Fibroblast of lung (primary cell): ENCODE results near the gene IQSEC2. TPM values are rescaled to one million over a fixed set of nuclear protein-coding genes. Genes with fewer than 3 reads are reported as not detected.
A peak's percentile ranks its signal among the peaks of the same experiment; 100 is the strongest.

Experiments used
- DNase-seq, 2 donors: peaks; one replicate each; pipeline versions ENCODE4 v3.0.0 to v3.0.0-alpha.2; 2010; ENCODE audit warnings: low read depth in 2 of 2
- H2AFZ ChIP-seq: 2 replicates; pipeline ENCODE4 v1.5.1; 2012; ENCODE audit warnings: low read length, control low read depth, inconsistent platforms
- H3K27ac ChIP-seq: 2 replicates; pipeline ENCODE4 v1.5.1; 2011; ENCODE audit warnings: low read length, control low read depth; ENCODE audit not compliant: insufficient read depth
- H3K27me3 ChIP-seq: 2 replicates; pipeline ENCODE4 v1.5.1; 2011; ENCODE audit warnings: mild to moderate bottlenecking, low read length; ENCODE audit not compliant: control insufficient read depth, insufficient read depth
- H3K36me3 ChIP-seq: 2 replicates; pipeline ENCODE4 v1.5.1; 2011; ENCODE audit warnings: low read length; ENCODE audit not compliant: control insufficient read depth, insufficient read depth
- H3K4me1 ChIP-seq: 2 replicates; pipeline ENCODE4 v1.5.1; 2011; ENCODE audit warnings: low read length; ENCODE audit not compliant: control insufficient read depth, insufficient read depth; ENCODE audit errors: extremely low read depth
- H3K4me2 ChIP-seq: 2 replicates; pipeline ENCODE4 v1.5.1; 2011; ENCODE audit warnings: low read length, control low read depth; ENCODE audit not compliant: insufficient read depth; ENCODE audit errors: extremely low read depth
- H3K4me3 ChIP-seq, 4 experiments: fragments of 200-600 bp in 1 of 4; sonication (generic) in 1 of 4; replicated peaks in 1 of 4; 2 replicates each; pipeline ENCODE4 v1.5.1; 2011 to 2016; ENCODE audit warnings: low read length in 4 of 4, low read depth in 3 of 4, mild to moderate bottlenecking in 3 of 4, control low read depth in 2 of 4, inconsistent platforms in 1 of 4, mixed read lengths in 1 of 4; ENCODE audit not compliant: insufficient read depth in 1 of 4; ENCODE audit errors: control extremely low read depth in 1 of 4
- H3K79me2 ChIP-seq: 2 replicates; pipeline ENCODE4 v1.5.1; 2012; ENCODE audit warnings: mild to moderate bottlenecking, low read length, inconsistent platforms; ENCODE audit not compliant: control insufficient read depth, insufficient read depth
- H3K9ac ChIP-seq: 2 replicates; pipeline ENCODE4 v1.5.1; 2011; ENCODE audit warnings: mild to moderate bottlenecking, low read length, control low read depth; ENCODE audit not compliant: insufficient read depth
- H3K9me3 ChIP-seq: 2 replicates; pipeline ENCODE4 v1.5.1; 2012; ENCODE audit warnings: low read depth, low read length; ENCODE audit not compliant: control insufficient read depth, insufficient read depth
- H4K20me1 ChIP-seq: 2 replicates; pipeline ENCODE4 v1.5.1; 2011; ENCODE audit warnings: low read length; ENCODE audit not compliant: control insufficient read depth, insufficient read depth; ENCODE audit errors: extremely low read depth
- CTCF ChIP-seq, 2 donors: IDR thresholded peaks in 1 of 2; conservative IDR thresholded peaks in 1 of 2; 1 replicate in 1 of 2; 2 replicates in 1 of 2; pipeline ENCODE4 v1.5.1; 2011 to 2012; ENCODE audit warnings: low read length in 2 of 2, control low read depth in 1 of 2, inconsistent platforms in 1 of 2, low read depth in 1 of 2, mild to moderate bottlenecking in 1 of 2
- EZH2 ChIP-seq: IDR thresholded peaks from 2 replicates; pipeline ENCODE4 v1.5.1; 2012; ENCODE audit warnings: low read length, control low read depth, mild to moderate bottlenecking; ENCODE audit errors: missing control alignments
- polyA plus RNA-seq, 2 donors: library from polyadenylated mRNA; depleted of rRNA in 1 of 2; stranded (reverse) in 1 of 2; unstranded in 1 of 2; fragments of >200 nt; gene quantifications; 2 replicates each; pipeline ENCODE4 v1.2.1, GENCODE V29; 2011 to 2012; ENCODE audit warnings: missing spikeins in 1 of 2
- total RNA-seq: library from RNA; depleted of rRNA; stranded (reverse); fragments of >200 nt; gene quantifications from 2 replicates; pipeline ENCODE4 v1.2.1, GENCODE V29; 2014

The IQSEC2 gene
- total and polyA plus RNA-seq, 2 donors (not counting 1 experiment from before 2014, with no cell fraction given), result 7.4 to 9.9 TPM

DNA sequence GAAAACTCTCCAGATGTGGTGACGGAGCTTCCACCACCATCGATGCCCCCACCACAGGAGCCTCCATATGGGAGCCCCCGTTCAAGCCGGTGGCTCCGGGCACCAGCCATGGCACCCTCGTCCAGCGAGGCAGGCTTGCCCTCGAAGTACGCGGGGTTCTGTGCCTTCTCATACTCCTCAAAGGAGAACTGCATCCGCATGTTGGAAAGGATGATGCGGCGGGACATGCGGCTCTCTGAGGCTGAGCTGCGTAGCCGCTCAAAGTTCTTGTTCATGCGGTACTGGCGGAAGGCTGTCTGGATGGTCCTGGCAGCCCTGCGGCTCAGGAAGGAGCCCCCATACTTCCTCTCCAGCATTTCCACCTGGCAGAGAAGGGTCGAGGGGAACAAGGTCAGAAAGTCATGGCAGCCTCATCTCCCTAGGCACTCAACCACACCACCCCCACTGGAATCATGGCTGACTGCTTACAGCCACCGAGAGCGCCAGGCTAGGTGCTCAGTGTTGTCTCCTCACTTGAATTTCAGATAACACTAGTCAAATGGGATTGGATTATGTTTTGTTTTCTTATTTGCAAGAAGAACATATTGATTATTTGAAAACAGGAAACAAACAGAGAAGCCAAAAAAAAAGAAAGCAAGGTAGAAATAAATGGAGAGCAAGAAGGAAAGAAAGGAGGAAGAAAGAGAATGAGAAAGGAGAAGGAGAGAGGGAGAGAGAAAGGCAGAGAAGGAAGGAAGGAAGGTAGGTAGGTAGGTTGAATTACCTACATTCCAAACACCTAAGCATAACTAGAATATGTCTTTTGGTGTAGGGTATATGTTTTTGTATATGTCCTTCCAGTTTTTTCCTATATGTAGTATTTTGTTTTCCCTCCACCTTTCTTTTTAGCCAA is 26.6 kb downstream of the IQSEC2 start:
- Histone ChIP-seq H3K4me2 (no peak overlapping the region), H3K27me3 (no peaks in the 10 kb centered on the region), H3K79me2 (no peaks in the 10 kb centered on the region), H2AFZ (no peak overlapping the region), H3K27ac (no peak overlapping the region), H3K4me3 (no peak overlapping the region), H3K9ac (no peak overlapping the region), H3K9me3 (no peaks in the 10 kb centered on the region), H3K4me1 (no peaks in the 10 kb centered on the region), H3K36me3 (no peaks in the 10 kb centered on the region), H4K20me1 (no peaks in the 10 kb centered on the region)
- no peak for DNase-seq
- no peak for TF ChIP-seq EZH2
- TF ChIP-seq CTCF (conservative IDR thresholded peaks at IDR 0.05 in 1 of 2, IDR thresholded peaks at IDR 0.05 in 1 of 2; ENCODE audit: low read depth in 1 of 2, low read length in 2 of 2), result no peak

GRCh38 chrX:53253293-53254020 is 27.9 kb downstream of the IQSEC2 start:
- Histone ChIP-seq H3K27ac (no peak overlapping the region), H3K4me2 (no peak overlapping the region), H2AFZ (no peak overlapping the region), H3K27me3 (no peaks in the 10 kb centered on the region), H3K4me1 (no peaks in the 10 kb centered on the region), H4K20me1 (no peaks in the 10 kb centered on the region), H3K9ac (no peak overlapping the region), H3K9me3 (no peaks in the 10 kb centered on the region), H3K79me2 (no peaks in the 10 kb centered on the region), H3K4me3 (no peak overlapping the region), H3K36me3 (no peaks in the 10 kb centered on the region)
- TF ChIP-seq EZH2 (no peak), CTCF (conservative IDR thresholded peaks at IDR 0.05 in 1 of 2, IDR thresholded peaks at IDR 0.05 in 1 of 2; ENCODE audit: low read depth in 1 of 2, low read length in 2 of 2) (no peak)
- peak in 1 of 2 donors; percentile 18 for DNase-seq

- Histone ChIP-seq H3K79me2 (no peaks in the 10 kb centered on the region), H3K4me2 (no peak overlapping the region), H3K4me1 (no peaks in the 10 kb centered on the region), H3K9ac (no peak overlapping the region), H4K20me1 (no peaks in the 10 kb centered on the region), H3K9me3 (no peaks in the 10 kb centered on the region), H3K36me3 (no peaks in the 10 kb centered on the region), H3K27me3 (no peaks in the 10 kb centered on the region), H3K4me3 (no peak overlapping the region), H2AFZ (no peak overlapping the region), H3K27ac (no peak overlapping the region)
- DNase-seq, result peak; percentile 4 to 80
- TF ChIP-seq EZH2, result no peak
- no peak for TF ChIP-seq CTCF (conservative IDR thresholded peaks at IDR 0.05 in 1 of 2, IDR thresholded peaks at IDR 0.05 in 1 of 2; ENCODE audit: low read depth in 1 of 2, low read length in 2 of 2)
These were observed 30.1 kb downstream of the IQSEC2 start for GRCh38 chrX:53251307-53251706.
